BJ (cell line): Measurements from ENCODE around the gene P2RX7. TPM values are rescaled to one million over a fixed set of nuclear protein-coding genes. Genes with fewer than 3 reads are reported as not detected.

ENCODE experiments used
- CTCF ChIA-PET: fragments of 350-600 bp; formaldehyde crosslinking; extraction: SDS; loops from one replicate; lab custom pipeline; 2021; ENCODE audit warnings: antibody characterized with exemption, inconsistent platforms; lab: Yijun Ruan, JAX
- POLR2A ChIA-PET: fragments of 300-600 bp; sonication (Branson Sonifier 250); formaldehyde crosslinking; extraction: SDS; loops from one replicate; lab custom pipeline; 2021; ENCODE audit warnings: antibody characterized with exemption; lab: Charles Lee
- DNase-seq: peaks from one replicate; pipeline ENCODE4 v3.0.0-alpha.2; 2011; ENCODE audit warnings: low read depth
- H3K27me3 ChIP-seq: 2 replicates; pipeline ENCODE4 v1.6.0; 2011; ENCODE audit warnings: low read length; ENCODE audit not compliant: control insufficient read depth, insufficient read depth
- H3K36me3 ChIP-seq: 2 replicates; pipeline ENCODE4 v1.5.1; 2011; ENCODE audit warnings: low read length; ENCODE audit not compliant: control insufficient read depth, insufficient read depth
- H3K4me3 ChIP-seq: 2 replicates; pipeline ENCODE4 v1.5.1; 2011; ENCODE audit warnings: low read depth, mild to moderate bottlenecking, control low read depth, low read length
- polyA plus RNA-seq: library from polyadenylated mRNA; depleted of rRNA; stranded (reverse); fragments of >200 nt; gene quantifications from 2 replicates; pipeline ENCODE4 v1.2.3, GENCODE V29; 2011
- TF ChIP-seq, protein P1 (sequence below): IDR thresholded peaks from 2 replicates; pipeline ENCODE4 v1.5.1; 2011; ENCODE audit warnings: low read depth, mild to moderate bottlenecking, control low read depth, inconsistent platforms, low read length, moderate library complexity; ENCODE audit not compliant: insufficient read depth

The P2RX7 gene
- polyA plus RNA-seq, 1 experiment: 0.20 TPM

DNA sequence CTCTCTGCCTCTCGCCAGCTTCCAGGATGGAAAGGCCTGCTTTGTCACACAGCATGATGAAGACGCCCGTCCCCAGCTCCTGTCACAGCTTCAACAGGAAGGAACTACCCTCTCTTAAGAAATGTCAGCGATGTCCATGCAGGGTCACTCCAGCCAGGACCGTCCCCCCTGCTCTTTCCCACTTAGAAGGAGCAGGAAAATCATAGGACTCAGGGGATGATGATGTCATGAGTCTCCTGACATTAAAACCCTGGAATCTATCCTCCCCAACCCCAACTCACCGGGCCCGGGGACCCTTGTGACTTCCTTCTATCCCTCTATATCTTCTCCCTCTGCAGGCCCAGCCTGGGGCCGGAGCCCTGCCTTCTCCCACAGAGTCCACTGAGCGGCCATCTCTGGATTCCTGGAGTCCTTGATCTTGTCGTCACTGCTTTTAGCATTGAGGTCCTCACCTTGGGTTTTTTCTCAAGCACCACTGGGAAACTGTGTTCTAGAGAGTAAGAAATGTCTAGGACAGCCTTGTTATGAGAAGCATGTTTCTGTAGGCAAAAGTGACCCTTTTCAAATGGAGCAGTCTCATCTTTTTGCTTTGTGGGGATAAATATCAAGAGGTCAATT, 42.8 kb upstream of the P2RX7 start:
- ChIA-PET POLR2A (no interaction called here), CTCF (interaction anchor here (1.0 to 1.1 kb wide), 2 partner anchors 23 to 141 kb away, joined by 3 read pairs; no protein-coding TSS in a partner anchor)
- TF ChIP-seq, protein P1, sequence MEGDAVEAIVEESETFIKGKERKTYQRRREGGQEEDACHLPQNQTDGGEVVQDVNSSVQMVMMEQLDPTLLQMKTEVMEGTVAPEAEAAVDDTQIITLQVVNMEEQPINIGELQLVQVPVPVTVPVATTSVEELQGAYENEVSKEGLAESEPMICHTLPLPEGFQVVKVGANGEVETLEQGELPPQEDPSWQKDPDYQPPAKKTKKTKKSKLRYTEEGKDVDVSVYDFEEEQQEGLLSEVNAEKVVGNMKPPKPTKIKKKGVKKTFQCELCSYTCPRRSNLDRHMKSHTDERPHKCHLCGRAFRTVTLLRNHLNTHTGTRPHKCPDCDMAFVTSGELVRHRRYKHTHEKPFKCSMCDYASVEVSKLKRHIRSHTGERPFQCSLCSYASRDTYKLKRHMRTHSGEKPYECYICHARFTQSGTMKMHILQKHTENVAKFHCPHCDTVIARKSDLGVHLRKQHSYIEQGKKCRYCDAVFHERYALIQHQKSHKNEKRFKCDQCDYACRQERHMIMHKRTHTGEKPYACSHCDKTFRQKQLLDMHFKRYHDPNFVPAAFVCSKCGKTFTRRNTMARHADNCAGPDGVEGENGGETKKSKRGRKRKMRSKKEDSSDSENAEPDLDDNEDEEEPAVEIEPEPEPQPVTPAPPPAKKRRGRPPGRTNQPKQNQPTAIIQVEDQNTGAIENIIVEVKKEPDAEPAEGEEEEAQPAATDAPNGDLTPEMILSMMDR: no peak
- DNase-seq: no peak
- Histone ChIP-seq H3K27me3 (peaks cover 1% of the 10 kb centered on the region; the same call in 1 of the 2 replicates), H3K4me3 (no peak overlapping the region), H3K36me3 (no peaks in the 10 kb centered on the region)

- Histone ChIP-seq H3K27me3 (peaks cover 1% of the 10 kb centered on the region; the same call in 1 of the 2 replicates), H3K4me3 (no peak overlapping the region), H3K36me3 (no peaks in the 10 kb centered on the region)
- TF ChIP-seq, protein P1: no peak
- ChIA-PET CTCF (no interaction called here), POLR2A (no interaction called here)
- no peak for DNase-seq
Observed at GRCh38 chr12:121090586-121091514, 41.8 kb upstream of the P2RX7 start.

DNA sequence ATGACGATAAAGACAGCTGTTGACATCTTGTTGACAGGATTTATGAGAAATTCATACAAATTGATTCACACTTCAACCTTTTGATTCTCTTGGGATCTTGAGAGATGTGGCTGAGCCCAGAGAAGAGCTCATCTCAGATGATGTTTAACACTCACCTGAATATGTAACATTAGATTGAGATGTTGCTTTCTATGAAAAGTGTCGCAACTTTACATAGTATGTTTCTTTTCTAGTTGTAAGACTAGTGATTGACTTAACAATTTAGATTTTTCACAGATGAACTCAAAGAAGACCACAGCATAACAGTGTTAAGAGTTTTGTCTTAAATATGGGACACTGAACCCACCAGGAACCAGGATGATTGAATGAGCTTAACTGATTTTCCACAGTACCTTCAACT, 40.6 kb upstream of the P2RX7 start:
- no peaks in the 10 kb centered on the region for H3K36me3 ChIP-seq
- TF ChIP-seq, protein P1: no peak
- peaks cover 1% of the 10 kb centered on the region; the same call in 1 of the 2 replicates for H3K27me3 ChIP-seq
- no peak for DNase-seq
- no peak overlapping the region for H3K4me3 ChIP-seq
- CTCF ChIA-PET: interaction anchor here (1.1 to 5.4 kb wide), 3 partner anchors 12 to 509 kb away, joined by 3 to 33 read pairs (median 4); no protein-coding TSS in a partner anchor
- POLR2A ChIA-PET: no interaction called here

DNA sequence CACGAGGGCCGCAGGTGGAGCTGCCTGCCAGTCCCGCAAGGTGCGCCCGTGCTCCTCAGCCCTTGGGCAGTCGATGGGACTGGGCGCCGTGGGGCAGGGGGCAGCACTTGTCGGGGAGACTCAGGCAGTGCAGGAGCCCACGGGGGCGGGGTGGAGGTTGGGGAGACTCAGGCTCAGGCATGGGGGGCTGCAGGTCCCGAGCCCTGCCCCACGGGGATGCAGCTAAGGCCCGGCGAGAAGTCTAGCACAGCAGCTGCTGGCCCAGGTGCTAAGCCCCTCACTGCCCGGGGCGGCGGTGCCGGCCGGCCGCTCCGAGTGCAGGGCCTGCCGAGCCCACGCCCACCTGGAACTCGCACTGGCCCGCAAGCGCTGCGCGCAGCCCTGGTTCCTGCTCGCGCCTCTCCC, 39.2 kb upstream of the P2RX7 start:
- Histone ChIP-seq H3K36me3 (no peaks in the 10 kb centered on the region), H3K27me3 (peaks cover 1% of the 10 kb centered on the region; the same call in 1 of the 2 replicates), H3K4me3 (no peak overlapping the region)
- DNase-seq: no peak
- TF ChIP-seq, protein P1: no peak
- ChIA-PET POLR2A (no interaction called here), CTCF (interaction anchor here (1.0 to 5.4 kb wide), 2 partner anchors 14 to 32 kb away, joined by 3 to 33 read pairs; no protein-coding TSS in a partner anchor)
